H9 (cell line): ENCODE measurements around the gene BRAT1. TPM values are rescaled to one million over a fixed set of nuclear protein-coding genes. Genes with fewer than 3 reads are reported as not detected.

Source experiments
- DNase-seq: peaks from one replicate; pipeline ENCODE4 v3.0.0-alpha.2; 2017
- H2AFZ ChIP-seq: one replicate; pipeline ENCODE4 v1.6.1; 2013; ENCODE audit warnings: mild to moderate bottlenecking, low read length, control low read depth, moderate library complexity
- H2AK5ac ChIP-seq: 2 replicates; pipeline ENCODE4 v1.6.1; 2013; ENCODE audit warnings: low read length, control low read depth, mixed read lengths; ENCODE audit not compliant: insufficient read length
- H2BK120ac ChIP-seq: one replicate; pipeline ENCODE4 v1.6.1; 2013; ENCODE audit warnings: low read depth, mild to moderate bottlenecking, low read length, control low read depth, inconsistent platforms; ENCODE audit not compliant: poor library complexity, severe bottlenecking
- H2BK12ac ChIP-seq: 2 replicates; pipeline ENCODE4 v1.6.1; 2013; ENCODE audit warnings: low read length, control low read depth, mixed read lengths, low read depth; ENCODE audit not compliant: insufficient read length
- H2BK15ac ChIP-seq: 2 replicates; pipeline ENCODE4 v1.6.1; 2013; ENCODE audit warnings: low read depth, low read length, control low read depth
- H2BK20ac ChIP-seq: one replicate; pipeline ENCODE4 v1.6.1; 2013; ENCODE audit warnings: low read depth, mild to moderate bottlenecking, low read length, control low read depth, inconsistent platforms; ENCODE audit not compliant: poor library complexity, severe bottlenecking
- H2BK5ac ChIP-seq: 2 replicates; pipeline ENCODE4 v1.6.1; 2013; ENCODE audit warnings: low read length, control low read depth, mixed read lengths; ENCODE audit not compliant: insufficient read length
- H3K14ac ChIP-seq: 2 replicates; pipeline ENCODE4 v1.6.1; 2013; ENCODE audit warnings: low read length, control low read depth; ENCODE audit not compliant: insufficient read depth
- H3K18ac ChIP-seq: 2 replicates; pipeline ENCODE4 v1.6.1; 2013; ENCODE audit warnings: low read depth, mild to moderate bottlenecking, mixed read lengths, low read length, control low read depth; ENCODE audit not compliant: insufficient read length
- H3K23ac ChIP-seq: 2 replicates; pipeline ENCODE4 v1.6.1; 2013; ENCODE audit warnings: low read length, control low read depth, mixed read lengths, low read depth; ENCODE audit not compliant: insufficient read length
- H3K23me2 ChIP-seq: 2 replicates; pipeline ENCODE4 v1.6.1; 2013; ENCODE audit warnings: low read depth, mild to moderate bottlenecking, mixed read lengths, low read length, control low read depth; ENCODE audit not compliant: insufficient read length, poor library complexity, severe bottlenecking
- H3K27ac ChIP-seq: 2 replicates; pipeline ENCODE4 v1.5.1; 2013; ENCODE audit warnings: low read length, control low read depth, mixed read lengths, low read depth; ENCODE audit not compliant: insufficient read length
- H3K27me3 ChIP-seq: 2 replicates; pipeline ENCODE4 v1.6.1; 2013; ENCODE audit warnings: low read length, control low read depth, inconsistent platforms; ENCODE audit not compliant: insufficient read depth
- H3K4ac ChIP-seq: 2 replicates; pipeline ENCODE4 v1.6.1; 2013; ENCODE audit warnings: low read depth, mild to moderate bottlenecking, control low read depth, inconsistent platforms, low read length, moderate library complexity
- H3K4me1 ChIP-seq: 2 replicates; pipeline ENCODE4 v1.6.1; 2013; ENCODE audit warnings: low read length, control low read depth, inconsistent platforms; ENCODE audit not compliant: insufficient read depth
- H3K4me2 ChIP-seq: 2 replicates; pipeline ENCODE4 v1.6.1; 2013; ENCODE audit warnings: low read length, control low read depth, mixed read lengths; ENCODE audit not compliant: insufficient read length, insufficient read depth
- H3K56ac ChIP-seq: 2 replicates; pipeline ENCODE4 v1.6.1; 2013; ENCODE audit warnings: low read depth, mild to moderate bottlenecking, mixed read lengths, low read length, control low read depth; ENCODE audit not compliant: insufficient read length
- H3K79me1 ChIP-seq: 2 replicates; pipeline ENCODE4 v1.6.1; 2013; ENCODE audit warnings: low read depth, mild to moderate bottlenecking, moderate library complexity, low read length, control low read depth, inconsistent platforms; ENCODE audit not compliant: insufficient read depth, poor library complexity, severe bottlenecking
- H3K79me2 ChIP-seq: 2 replicates; pipeline ENCODE4 v1.6.1; 2013; ENCODE audit warnings: low read length, control low read depth, inconsistent platforms; ENCODE audit not compliant: insufficient read depth
- H3K9ac ChIP-seq: 2 replicates; pipeline ENCODE4 v1.6.1; 2013; ENCODE audit warnings: low read length, control low read depth, mixed read lengths; ENCODE audit not compliant: insufficient read length; ENCODE audit errors: extremely low read depth
- H3K9me3 ChIP-seq: one replicate; pipeline ENCODE4 v1.6.1; 2013; ENCODE audit warnings: low read depth, low read length, inconsistent platforms; ENCODE audit not compliant: control insufficient read depth
- H3T11ph ChIP-seq: one replicate; pipeline ENCODE4 v1.6.1; 2013; ENCODE audit warnings: mild to moderate bottlenecking, low read length, control low read depth, inconsistent platforms
- H4K20me1 ChIP-seq: one replicate; pipeline ENCODE4 v1.6.1; 2013; ENCODE audit not compliant: control insufficient read depth, insufficient read length, insufficient read depth
- H4K5ac ChIP-seq: 2 replicates; pipeline ENCODE4 v1.6.1; 2013; ENCODE audit warnings: low read depth, mild to moderate bottlenecking, mixed read lengths, low read length, control low read depth; ENCODE audit not compliant: insufficient read length
- H4K8ac ChIP-seq: replicated peaks from 2 replicates; pipeline ENCODE4 v1.6.1; 2013; ENCODE audit warnings: low read length, control low read depth, mixed read lengths, low read depth; ENCODE audit not compliant: insufficient read length
- H4K91ac ChIP-seq: 2 replicates; pipeline ENCODE4 v1.6.1; 2013; ENCODE audit warnings: low read depth, mild to moderate bottlenecking, moderate library complexity, mixed read lengths, low read length, control low read depth; ENCODE audit not compliant: insufficient read length
- H3K27ac Mint-ChIP-seq, 3 experiments: 2 replicates in 2 of 3; 3 replicates in 1 of 3; pipeline ENCODE4 v1.8.0; 2020 to 2021; ENCODE audit warnings: mixed read lengths in 3 of 3, mild to moderate bottlenecking in 1 of 3, moderate library complexity in 1 of 3
- H3K27me3 Mint-ChIP-seq: 2 replicates; pipeline ENCODE4 v1.8.0; 2021; ENCODE audit warnings: low read depth, mild to moderate bottlenecking, moderate library complexity, mixed read lengths
- H3K36me3 Mint-ChIP-seq, 3 experiments: 2 replicates in 2 of 3; 3 replicates in 1 of 3; pipeline ENCODE4 v1.8.0; 2020 to 2021; ENCODE audit warnings: low read depth in 3 of 3, mixed read lengths in 3 of 3; ENCODE audit not compliant: insufficient read depth in 1 of 3
- H3K4me1 Mint-ChIP-seq, 2 experiments: 2 replicates each; pipeline ENCODE4 v1.8.0; 2020; ENCODE audit warnings: mixed read lengths in 2 of 2
- H3K4me3 Mint-ChIP-seq, 2 experiments: 2 replicates in 1 of 2; 3 replicates in 1 of 2; pipeline ENCODE4 v1.8.0; 2020 to 2021; ENCODE audit warnings: mild to moderate bottlenecking in 2 of 2, mixed read lengths in 2 of 2, moderate library complexity in 1 of 2
- H3K9me3 Mint-ChIP-seq, 2 experiments: 2 replicates in 1 of 2; 3 replicates in 1 of 2; pipeline ENCODE4 v1.8.0; 2020; ENCODE audit warnings: mild to moderate bottlenecking in 2 of 2, mixed read lengths in 2 of 2, moderate library complexity in 1 of 2
- CTCF ChIP-seq: fragments of 200-600 bp; sonication (generic); conservative IDR thresholded peaks from 3 replicates; pipeline ENCODE4 v1.8.0; 2021; ENCODE audit warnings: antibody characterized with exemption, mild to moderate bottlenecking
- WGBS: extraction: QIAGEN DNeasy Blood & Tissue Kit; methylation state at CpG from one replicate; pipeline ENCODE4 v1.1.7; 2013; ENCODE audit warnings: missing lambda C conversion rate, low lambda C conversion rate, mixed read lengths; ENCODE audit not compliant: insufficient read length; ENCODE audit errors: extremely low coverage; 5-methylcytosine and 5-hydroxymethylcytosine counted together
- total RNA-seq: library from RNA; stranded (reverse); gene quantifications from 2 replicates; pipeline ENCODE4 v1.2.1, GENCODE V29; 2021

BRAT1 gene
- total RNA-seq, 1 experiment from 2014 or later, result 41.2 TPM

- no peaks in the 10 kb centered on the region for H3K23me2 ChIP-seq
- H3K9me3 Mint-ChIP-seq, result no peaks in the 10 kb centered on the region; a peak in 1 of 5 replicates
- H3K18ac ChIP-seq, result no peak overlapping the region
- no peaks in the 10 kb centered on the region; the same call in 1 of the 2 replicates for H3K27me3 Mint-ChIP-seq
- H3K14ac ChIP-seq, result no peak overlapping the region
- H4K8ac ChIP-seq, result no peak overlapping the region
- no peak overlapping the region for H3K9ac ChIP-seq
- no peak overlapping the region for H3K27ac ChIP-seq
- H4K20me1 ChIP-seq, result no peaks in the 10 kb centered on the region
- H3K4ac ChIP-seq, result no peak overlapping the region
- no peak overlapping the region for H2BK20ac ChIP-seq
- no peaks in the 10 kb centered on the region for H3K9me3 ChIP-seq
- no peak overlapping the region for H4K5ac ChIP-seq
- no peaks in the 10 kb centered on the region for H3K36me3 Mint-ChIP-seq
- H2BK120ac ChIP-seq, result no peak overlapping the region
- no peak overlapping the region for H3K4me2 ChIP-seq
- no peak overlapping the region for H2AK5ac ChIP-seq
- H3K4me3 Mint-ChIP-seq, result no peak overlapping the region
- H2BK12ac ChIP-seq, result no peak overlapping the region
- no peak overlapping the region for H2BK5ac ChIP-seq
- DNase-seq, result no peak
- no peaks in the 10 kb centered on the region for H3K27me3 ChIP-seq
- no peaks in the 10 kb centered on the region; the same call in 1 of the 2 replicates for H3K4me1 ChIP-seq
- H3T11ph ChIP-seq, result no peak overlapping the region
- H3K4me1 Mint-ChIP-seq, result peaks cover 19 to 40% of the 10 kb centered on the region in 2 experiments
- no peak for TF ChIP-seq CTCF
- H3K79me2 ChIP-seq, result no peaks in the 10 kb centered on the region
- no peak overlapping the region for H3K23ac ChIP-seq
- no peak overlapping the region for H2AFZ ChIP-seq
- H3K79me1 ChIP-seq, result no peaks in the 10 kb centered on the region
- H3K27ac Mint-ChIP-seq, result no peak overlapping the region; a peak in 1 of 7 replicates
- H4K91ac ChIP-seq, result no peak overlapping the region
- no CpG with 5 or more reads among the region's 21 CpGs for WGBS
- no peak overlapping the region for H3K56ac ChIP-seq
- H2BK15ac ChIP-seq, result no peak overlapping the region
These were observed 51.0 kb downstream of the BRAT1 start for GRCh38 chr7:2504128-2504888.
